Retinal pigment epithelial cell (primary cell): Measurements from ENCODE around the gene NXPH3.
A peak's percentile ranks its signal among the peaks of the same experiment; 100 is the strongest.

Source experiments
- DNase-seq: peaks from one replicate; pipeline ENCODE4 v3.0.0-alpha.2; 2010; ENCODE audit warnings: low read depth
- H3K4me3 ChIP-seq: 2 replicates; pipeline ENCODE4 v1.5.1; 2011; ENCODE audit warnings: mild to moderate bottlenecking, low read length, control low read depth, moderate library complexity
- CTCF ChIP-seq: conservative IDR thresholded peaks from 2 replicates; pipeline ENCODE4 v1.5.1; 2011; ENCODE audit warnings: low read depth, low read length, control low read depth, inconsistent platforms

Gene NXPH3

GRCh38 chr17:49581648-49581998 is 6.0 kb downstream of the NXPH3 start:
- DNase-seq: no peak
- TF ChIP-seq CTCF: no peak
- H3K4me3 ChIP-seq: no peak overlapping the region

GRCh38 chr17:49582055-49582722 is 6.5 kb downstream of the NXPH3 start:
- no peak overlapping the region for H3K4me3 ChIP-seq
- DNase-seq: no peak
- TF ChIP-seq CTCF: no peak

DNA sequence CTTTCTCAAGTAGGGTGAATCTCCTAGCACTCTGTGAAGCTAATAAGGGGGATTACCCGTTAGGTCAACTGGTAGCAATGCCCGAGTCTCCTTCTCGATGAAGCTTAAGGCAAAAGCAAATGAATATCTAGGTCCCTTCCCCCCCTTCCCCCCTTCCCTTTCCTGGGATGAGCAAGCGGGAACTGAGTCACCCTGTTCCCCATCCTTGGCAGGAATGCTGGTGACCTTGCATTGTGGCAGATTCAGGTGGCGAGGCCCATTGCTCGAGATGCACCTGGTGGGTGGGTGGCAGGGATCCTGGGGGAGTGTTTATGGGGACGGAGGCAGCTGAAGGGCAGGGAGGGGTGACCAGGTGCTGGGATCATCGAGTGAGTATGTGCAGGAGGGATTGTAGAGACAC is 7.1 kb downstream of the NXPH3 start:
- no peak for DNase-seq
- H3K4me3 ChIP-seq: no peak overlapping the region
- no peak for TF ChIP-seq CTCF

GRCh38 chr17:49583226-49583625 is 7.6 kb downstream of the NXPH3 start:
- no peak for TF ChIP-seq CTCF
- no peak for DNase-seq
- H3K4me3 ChIP-seq: no peak overlapping the region

GRCh38 chr17:49583889-49584288 is 8.2 kb downstream of the NXPH3 start:
- no peak for TF ChIP-seq CTCF
- DNase-seq: no peak
- H3K4me3 ChIP-seq: no peak overlapping the region

- DNase-seq: no peak
- no peak overlapping the region for H3K4me3 ChIP-seq
- TF ChIP-seq CTCF: peak; percentile 38
These were observed 9.9 kb downstream of the NXPH3 start for GRCh38 chr17:49585422-49586027.

DNA sequence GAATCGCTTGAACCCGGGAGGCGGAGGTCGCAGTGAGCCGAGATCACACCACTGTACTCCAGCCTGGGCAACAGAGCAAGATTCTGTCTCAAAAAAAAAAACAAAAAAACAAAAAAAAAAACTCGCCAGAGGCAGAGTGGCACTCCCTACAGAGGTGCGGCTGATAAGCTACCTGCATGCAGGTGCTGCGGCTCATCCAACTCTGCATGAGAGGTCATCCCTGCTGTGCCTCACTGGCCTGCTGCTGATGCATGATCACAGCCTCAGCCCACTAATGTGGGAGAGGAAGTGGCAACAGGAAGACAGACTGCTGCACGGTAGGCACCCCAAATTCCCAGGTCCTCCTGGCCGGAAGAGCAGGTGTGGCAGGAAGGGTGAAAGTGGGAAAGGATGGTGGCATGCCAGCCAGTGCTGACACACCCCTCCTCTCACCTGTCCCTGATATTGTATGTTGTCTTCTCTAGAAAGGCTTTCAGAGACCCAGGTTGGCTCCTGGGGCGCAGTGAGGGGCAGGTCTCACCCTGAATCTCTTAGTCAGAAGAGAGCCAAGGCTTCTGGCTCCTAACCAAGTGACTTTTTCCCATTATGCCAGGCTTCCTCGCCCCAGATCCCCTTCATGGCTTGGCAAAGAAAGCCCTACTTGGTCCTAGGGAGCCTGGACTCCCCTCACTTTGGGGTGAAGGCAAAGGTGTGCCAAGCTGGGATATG is 11.8 kb downstream of the NXPH3 start:
- no peak overlapping the region for H3K4me3 ChIP-seq
- no peak for DNase-seq
- no peak for TF ChIP-seq CTCF
